LNCaP clone FGC (cell line): ENCODE measurements around the gene COPZ2.

Experiments
- DNase-seq: peaks from one replicate; pipeline ENCODE4 v3.0.0-alpha.2; 2011; ENCODE audit warnings: low read depth
- H3K4me3 ChIP-seq: 2 replicates; pipeline ENCODE4 v1.5.1; 2011; ENCODE audit warnings: mild to moderate bottlenecking, low read depth, low read length, control low read depth
- TF ChIP-seq, protein P1 (sequence below): IDR thresholded peaks from 2 replicates; pipeline ENCODE4 v1.5.1; 2012; ENCODE audit warnings: mild to moderate bottlenecking; ENCODE audit not compliant: control insufficient read depth, insufficient read depth; ENCODE audit errors: extremely low read depth

Gene COPZ2

DNA sequence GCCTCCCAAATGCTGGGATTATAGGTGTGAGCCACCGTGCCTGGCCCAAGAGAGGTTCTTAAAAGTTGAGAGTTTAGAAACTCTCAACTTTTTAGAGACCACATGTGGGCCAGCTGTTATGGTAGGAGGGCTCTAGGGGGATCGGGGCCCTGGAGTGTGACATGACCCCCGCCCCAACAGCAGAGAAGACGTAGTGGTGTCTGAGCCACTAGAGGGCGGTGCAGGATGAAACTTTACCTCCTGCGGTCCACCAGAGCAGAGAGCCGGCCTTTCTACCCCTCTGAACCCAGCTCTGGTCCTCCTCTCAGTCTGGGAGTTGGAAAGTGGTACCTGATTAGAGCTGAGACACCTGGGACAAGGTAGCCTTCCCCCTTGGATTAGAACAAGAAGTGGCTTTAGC, 59.3 kb downstream of the COPZ2 start:
- TF ChIP-seq, protein P1, sequence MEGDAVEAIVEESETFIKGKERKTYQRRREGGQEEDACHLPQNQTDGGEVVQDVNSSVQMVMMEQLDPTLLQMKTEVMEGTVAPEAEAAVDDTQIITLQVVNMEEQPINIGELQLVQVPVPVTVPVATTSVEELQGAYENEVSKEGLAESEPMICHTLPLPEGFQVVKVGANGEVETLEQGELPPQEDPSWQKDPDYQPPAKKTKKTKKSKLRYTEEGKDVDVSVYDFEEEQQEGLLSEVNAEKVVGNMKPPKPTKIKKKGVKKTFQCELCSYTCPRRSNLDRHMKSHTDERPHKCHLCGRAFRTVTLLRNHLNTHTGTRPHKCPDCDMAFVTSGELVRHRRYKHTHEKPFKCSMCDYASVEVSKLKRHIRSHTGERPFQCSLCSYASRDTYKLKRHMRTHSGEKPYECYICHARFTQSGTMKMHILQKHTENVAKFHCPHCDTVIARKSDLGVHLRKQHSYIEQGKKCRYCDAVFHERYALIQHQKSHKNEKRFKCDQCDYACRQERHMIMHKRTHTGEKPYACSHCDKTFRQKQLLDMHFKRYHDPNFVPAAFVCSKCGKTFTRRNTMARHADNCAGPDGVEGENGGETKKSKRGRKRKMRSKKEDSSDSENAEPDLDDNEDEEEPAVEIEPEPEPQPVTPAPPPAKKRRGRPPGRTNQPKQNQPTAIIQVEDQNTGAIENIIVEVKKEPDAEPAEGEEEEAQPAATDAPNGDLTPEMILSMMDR: peak; percentile 64
- no peak for DNase-seq
- H3K4me3 ChIP-seq: no peak overlapping the region
